ENCODE data around the gene NCOA5. TPM values are rescaled to one million over a fixed set of nuclear protein-coding genes. Genes with fewer than 3 reads are reported as not detected.

NCOA5 gene
- total RNA-seq, 2 experiments from 2014 or later = 9.7 to 10.5 TPM

GRCh38 chr20:46119547-46119946 lies 29.8 kb upstream of the NCOA5 start:
- H3K9me3 Mint-ChIP-seq = no peaks in the 10 kb centered on the region
- Histone ChIP-seq H3K36me3 (ENCODE audit: insufficient read depth, low read length) (no peaks in the 10 kb centered on the region), H3K4me1 (ENCODE audit: insufficient read depth, low read length) (peaks cover 24% of the 10 kb centered on the region), H3K9me3 (ENCODE audit: control insufficient read depth in 1 of 2, insufficient read depth in 1 of 2, low read length in 2 of 2) (peaks cover 0 to 5% of the 10 kb centered on the region in 2 experiments), H3K27ac (ENCODE audit: low read depth in 1 of 2, low read length in 2 of 2) (no peak overlapping the region), H3K27me3 (ENCODE audit: control insufficient read depth in 1 of 2, insufficient read depth in 2 of 2, low read length in 2 of 2) (no peaks in the 10 kb centered on the region), H3K4me3 (ENCODE audit: low read length) (no peak overlapping the region)
- peaks cover 29% of the 10 kb centered on the region for H3K27me3 Mint-ChIP-seq
- peak overlapping the region; percentile 94 for H3K4me3 Mint-ChIP-seq
- ChIA-PET CTCF (no interaction called here), POLR2A (no interaction called here)
- TF ChIP-seq CTCF (IDR thresholded peaks at IDR 0.05) = no peak
- intact Hi-C loops (cut with DNase I, micrococcal nuclease) = no loop called here
- peak in 1 of 14 experiments; percentile 0 for DNase-seq
- H3K4me1 Mint-ChIP-seq (ENCODE audit: low read depth) = peaks cover 27% of the 10 kb centered on the region
- H3K36me3 Mint-ChIP-seq (ENCODE audit: low read depth) = no peaks in the 10 kb centered on the region
- ATAC-seq (ENCODE audit: poor library complexity) = no peak
- H3K27ac Mint-ChIP-seq = no peak overlapping the region

- ChIA-PET POLR2A (no interaction called here), CTCF (no interaction called here)
- peaks cover 24% of the 10 kb centered on the region for H3K4me1 ChIP-seq (ENCODE audit: insufficient read depth, low read length)
- peak in 3 of 14 experiments; percentile 21 to 35 (median 28) for DNase-seq
- H3K4me3 ChIP-seq (ENCODE audit: low read length) = no peak overlapping the region
- H3K27ac Mint-ChIP-seq = no peak overlapping the region
- H3K36me3 ChIP-seq (ENCODE audit: insufficient read depth, low read length) = no peaks in the 10 kb centered on the region
- H3K9me3 Mint-ChIP-seq = no peaks in the 10 kb centered on the region
- H3K4me3 Mint-ChIP-seq = peak overlapping the region; percentile 94
- no peak overlapping the region for H3K27ac ChIP-seq (ENCODE audit: low read depth in 1 of 2, low read length in 2 of 2)
- H3K27me3 ChIP-seq (ENCODE audit: control insufficient read depth in 1 of 2, insufficient read depth in 2 of 2, low read length in 2 of 2) = no peaks in the 10 kb centered on the region
- peaks cover 34% of the 10 kb centered on the region for H3K27me3 Mint-ChIP-seq
- peaks cover 0 to 5% of the 10 kb centered on the region in 2 experiments for H3K9me3 ChIP-seq (ENCODE audit: control insufficient read depth in 1 of 2, insufficient read depth in 1 of 2, low read length in 2 of 2)
- TF ChIP-seq CTCF (IDR thresholded peaks at IDR 0.05) = no peak
- intact Hi-C loops (cut with DNase I, micrococcal nuclease) = no loop called here
- no peak for ATAC-seq (ENCODE audit: poor library complexity)
- H3K4me1 Mint-ChIP-seq (ENCODE audit: low read depth) = peaks cover 27% of the 10 kb centered on the region
- no peaks in the 10 kb centered on the region for H3K36me3 Mint-ChIP-seq (ENCODE audit: low read depth)
Measured at GRCh38 chr20:46119028-46119546, 29.3 kb upstream of the NCOA5 start.

GRCh38 chr20:46118481-46119020 lies 28.8 kb upstream of the NCOA5 start:
- H3K4me1 ChIP-seq (ENCODE audit: insufficient read depth, low read length) = peaks cover 24% of the 10 kb centered on the region
- H3K9me3 Mint-ChIP-seq = no peaks in the 10 kb centered on the region

More at GRCh38 chr20:46118481-46119020, 28.8 kb upstream of the NCOA5 start:
- peak; percentile 47 for ATAC-seq (ENCODE audit: poor library complexity)
- H3K9me3 ChIP-seq (ENCODE audit: control insufficient read depth in 1 of 2, insufficient read depth in 1 of 2, low read length in 2 of 2) = peaks cover 0 to 5% of the 10 kb centered on the region in 2 experiments
- peak in 6 of 14 experiments; percentile 7 to 35 (median 24) for DNase-seq
- no peak overlapping the region for H3K27ac ChIP-seq (ENCODE audit: low read depth in 1 of 2, low read length in 2 of 2)
- peaks cover 0 to 2% of the 10 kb centered on the region in 2 experiments for H3K27me3 ChIP-seq (ENCODE audit: control insufficient read depth in 1 of 2, insufficient read depth in 2 of 2, low read length in 2 of 2)
- CTCF ChIA-PET = no interaction called here
- no peak for TF ChIP-seq CTCF (IDR thresholded peaks at IDR 0.05)
- POLR2A ChIA-PET = no interaction called here
- H3K36me3 Mint-ChIP-seq (ENCODE audit: low read depth) = no peaks in the 10 kb centered on the region
- peak overlapping the region; percentile 94 for H3K4me3 Mint-ChIP-seq
- intact Hi-C loops (cut with DNase I, micrococcal nuclease) = no loop called here
- no peaks in the 10 kb centered on the region for H3K36me3 ChIP-seq (ENCODE audit: insufficient read depth, low read length)
- H3K4me1 Mint-ChIP-seq (ENCODE audit: low read depth) = peaks cover 27% of the 10 kb centered on the region
- H3K4me3 ChIP-seq (ENCODE audit: low read length) = peak overlapping the region; percentile 67
- peak overlapping the region; percentile 59 for H3K27ac Mint-ChIP-seq
- H3K27me3 Mint-ChIP-seq = peaks cover 36% of the 10 kb centered on the region
